ENCODE results near the gene UMODL1. TPM values are rescaled to one million over a fixed set of nuclear protein-coding genes. Genes with fewer than 3 reads are reported as not detected.

UMODL1 gene
- total and polyA plus RNA-seq, 10 of the 15 experiments (the other 5 are each of a cell fraction or from before 2014, with no cell fraction given) = 0.01 to 0.11 (median 0.03) TPM; not detected in 5

- TF ChIP-seq, protein P1, sequence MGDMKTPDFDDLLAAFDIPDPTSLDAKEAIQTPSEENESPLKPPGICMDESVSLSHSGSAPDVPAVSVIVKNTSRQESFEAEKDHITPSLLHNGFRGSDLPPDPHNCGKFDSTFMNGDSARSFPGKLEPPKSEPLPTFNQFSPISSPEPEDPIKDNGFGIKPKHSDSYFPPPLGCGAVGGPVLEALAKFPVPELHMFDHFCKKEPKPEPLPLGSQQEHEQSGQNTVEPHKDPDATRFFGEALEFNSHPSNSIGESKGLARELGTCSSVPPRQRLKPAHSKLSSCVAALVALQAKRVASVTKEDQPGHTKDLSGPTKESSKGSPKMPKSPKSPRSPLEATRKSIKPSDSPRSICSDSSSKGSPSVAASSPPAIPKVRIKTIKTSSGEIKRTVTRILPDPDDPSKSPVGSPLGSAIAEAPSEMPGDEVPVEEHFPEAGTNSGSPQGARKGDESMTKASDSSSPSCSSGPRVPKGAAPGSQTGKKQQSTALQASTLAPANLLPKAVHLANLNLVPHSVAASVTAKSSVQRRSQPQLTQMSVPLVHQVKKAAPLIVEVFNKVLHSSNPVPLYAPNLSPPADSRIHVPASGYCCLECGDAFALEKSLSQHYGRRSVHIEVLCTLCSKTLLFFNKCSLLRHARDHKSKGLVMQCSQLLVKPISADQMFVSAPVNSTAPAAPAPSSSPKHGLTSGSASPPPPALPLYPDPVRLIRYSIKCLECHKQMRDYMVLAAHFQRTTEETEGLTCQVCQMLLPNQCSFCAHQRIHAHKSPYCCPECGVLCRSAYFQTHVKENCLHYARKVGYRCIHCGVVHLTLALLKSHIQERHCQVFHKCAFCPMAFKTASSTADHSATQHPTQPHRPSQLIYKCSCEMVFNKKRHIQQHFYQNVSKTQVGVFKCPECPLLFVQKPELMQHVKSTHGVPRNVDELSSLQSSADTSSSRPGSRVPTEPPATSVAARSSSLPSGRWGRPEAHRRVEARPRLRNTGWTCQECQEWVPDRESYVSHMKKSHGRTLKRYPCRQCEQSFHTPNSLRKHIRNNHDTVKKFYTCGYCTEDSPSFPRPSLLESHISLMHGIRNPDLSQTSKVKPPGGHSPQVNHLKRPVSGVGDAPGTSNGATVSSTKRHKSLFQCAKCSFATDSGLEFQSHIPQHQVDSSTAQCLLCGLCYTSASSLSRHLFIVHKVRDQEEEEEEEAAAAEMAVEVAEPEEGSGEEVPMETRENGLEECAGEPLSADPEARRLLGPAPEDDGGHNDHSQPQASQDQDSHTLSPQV (IDR thresholded peaks at IDR 0.05) = peak; percentile 86
- TF ChIP-seq SP1 (IDR thresholded peaks at IDR 0.05; ENCODE audit: low read depth, low read length) (peak; percentile 22), KLF5 (IDR thresholded peaks at IDR 0.05; ENCODE audit: partially characterized antibody) (peak; percentile 35), MTA2 (IDR thresholded peaks at IDR 0.05; ENCODE audit: low read depth) (peak; percentile 67; the same call in 1 of the 2 replicates), BHLHE40 (IDR thresholded peaks at IDR 0.05; ENCODE audit: borderline replicate concordance in 1 of 2, low read depth in 2 of 2, low read length in 1 of 2) (peak; percentile 45 to 73; a peak in 3 of 4 replicates), NR2F1 (conservative IDR thresholded peaks at IDR 0.05) (peak; percentile 90), EP300 (IDR thresholded peaks at IDR 0.05; ENCODE audit: borderline replicate concordance in 1 of 2, control insufficient read depth in 1 of 2, low read depth in 2 of 2, low read length in 2 of 2) (peak; percentile 60 to 64; a peak in 2 of 4 replicates), PAX5 (IDR thresholded peaks at IDR 0.05; ENCODE audit: borderline replicate concordance, low read depth, low read length) (0 out of 2 replicates have a peak, but pooled peaks have one; percentile 47), PKNOX1 (IDR thresholded peaks at IDR 0.05) (peak; percentile 27; the same call in 1 of the 2 replicates), BACH1 (IDR thresholded peaks at IDR 0.05; ENCODE audit: borderline replicate concordance) (peak; percentile 16; the same call in 1 of the 2 replicates), IKZF1 (conservative IDR thresholded peaks at IDR 0.05) (peak; percentile 55; the same call in 1 of the 2 replicates), RUNX3 (IDR thresholded peaks at IDR 0.05; ENCODE audit: low read length) (peak; percentile 34; the same call in 1 of the 2 replicates), IRF4 (IDR thresholded peaks at IDR 0.05; ENCODE audit: low read depth, low read length) (0 out of 2 replicates have a peak, but pooled peaks have one; percentile 14), ZNF207 (IDR thresholded peaks at IDR 0.05; ENCODE audit: borderline replicate concordance) (0 out of 2 replicates have a peak, but pooled peaks have one; percentile 49), MYB (IDR thresholded peaks at IDR 0.05; ENCODE audit: borderline replicate concordance, low read depth, low read length) (peak; percentile 52; the same call in 1 of the 2 replicates)
- TF ChIP-seq, protein P2, sequence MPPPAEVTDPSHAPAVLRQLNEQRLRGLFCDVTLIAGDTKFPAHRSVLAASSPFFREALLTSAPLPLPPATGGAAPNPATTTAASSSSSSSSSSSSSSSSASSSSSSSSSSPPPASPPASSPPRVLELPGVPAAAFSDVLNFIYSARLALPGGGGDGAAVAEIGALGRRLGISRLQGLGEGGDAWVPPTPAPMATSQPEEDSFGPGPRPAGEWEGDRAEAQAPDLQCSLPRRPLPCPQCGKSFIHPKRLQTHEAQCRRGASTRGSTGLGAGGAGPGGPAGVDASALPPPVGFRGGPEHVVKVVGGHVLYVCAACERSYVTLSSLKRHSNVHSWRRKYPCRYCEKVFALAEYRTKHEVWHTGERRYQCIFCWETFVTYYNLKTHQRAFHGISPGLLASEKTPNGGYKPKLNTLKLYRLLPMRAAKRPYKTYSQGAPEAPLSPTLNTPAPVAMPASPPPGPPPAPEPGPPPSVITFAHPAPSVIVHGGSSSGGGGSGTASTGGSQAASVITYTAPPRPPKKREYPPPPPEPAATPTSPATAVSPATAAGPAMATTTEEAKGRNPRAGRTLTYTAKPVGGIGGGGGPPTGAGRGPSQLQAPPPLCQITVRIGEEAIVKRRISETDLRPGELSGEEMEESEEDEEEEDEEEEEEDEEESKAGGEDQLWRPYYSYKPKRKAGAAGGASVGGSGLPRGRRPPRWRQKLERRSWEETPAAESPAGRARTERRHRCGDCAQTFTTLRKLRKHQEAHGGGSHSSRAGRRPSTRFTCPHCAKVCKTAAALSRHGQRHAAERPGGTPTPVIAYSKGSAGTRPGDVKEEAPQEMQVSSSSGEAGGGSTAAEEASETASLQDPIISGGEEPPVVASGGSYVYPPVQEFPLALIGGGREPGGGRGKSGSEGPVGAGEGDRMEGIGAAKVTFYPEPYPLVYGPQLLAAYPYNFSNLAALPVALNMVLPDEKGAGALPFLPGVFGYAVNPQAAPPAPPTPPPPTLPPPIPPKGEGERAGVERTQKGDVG (CRISPR knock-in tag; IDR thresholded peaks at IDR 0.05) = peak; percentile 15; the same call in 1 of the 2 replicates
- TF ChIP-seq, protein P3, sequence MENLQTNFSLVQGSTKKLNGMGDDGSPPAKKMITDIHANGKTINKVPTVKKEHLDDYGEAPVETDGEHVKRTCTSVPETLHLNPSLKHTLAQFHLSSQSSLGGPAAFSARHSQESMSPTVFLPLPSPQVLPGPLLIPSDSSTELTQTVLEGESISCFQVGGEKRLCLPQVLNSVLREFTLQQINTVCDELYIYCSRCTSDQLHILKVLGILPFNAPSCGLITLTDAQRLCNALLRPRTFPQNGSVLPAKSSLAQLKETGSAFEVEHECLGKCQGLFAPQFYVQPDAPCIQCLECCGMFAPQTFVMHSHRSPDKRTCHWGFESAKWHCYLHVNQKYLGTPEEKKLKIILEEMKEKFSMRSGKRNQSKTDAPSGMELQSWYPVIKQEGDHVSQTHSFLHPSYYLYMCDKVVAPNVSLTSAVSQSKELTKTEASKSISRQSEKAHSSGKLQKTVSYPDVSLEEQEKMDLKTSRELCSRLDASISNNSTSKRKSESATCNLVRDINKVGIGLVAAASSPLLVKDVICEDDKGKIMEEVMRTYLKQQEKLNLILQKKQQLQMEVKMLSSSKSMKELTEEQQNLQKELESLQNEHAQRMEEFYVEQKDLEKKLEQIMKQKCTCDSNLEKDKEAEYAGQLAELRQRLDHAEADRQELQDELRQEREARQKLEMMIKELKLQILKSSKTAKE (IDR thresholded peaks at IDR 0.05; ENCODE audit: low read depth, poor library complexity, severe bottlenecking) = peak; percentile 34
Measured at GRCh38 chr21:42077685-42078238, 6.6 kb downstream of the UMODL1 start (continued).

All from GM12878 (cell line).